ENCODE results near the gene MRPL23.

MRPL23 gene

DNA sequence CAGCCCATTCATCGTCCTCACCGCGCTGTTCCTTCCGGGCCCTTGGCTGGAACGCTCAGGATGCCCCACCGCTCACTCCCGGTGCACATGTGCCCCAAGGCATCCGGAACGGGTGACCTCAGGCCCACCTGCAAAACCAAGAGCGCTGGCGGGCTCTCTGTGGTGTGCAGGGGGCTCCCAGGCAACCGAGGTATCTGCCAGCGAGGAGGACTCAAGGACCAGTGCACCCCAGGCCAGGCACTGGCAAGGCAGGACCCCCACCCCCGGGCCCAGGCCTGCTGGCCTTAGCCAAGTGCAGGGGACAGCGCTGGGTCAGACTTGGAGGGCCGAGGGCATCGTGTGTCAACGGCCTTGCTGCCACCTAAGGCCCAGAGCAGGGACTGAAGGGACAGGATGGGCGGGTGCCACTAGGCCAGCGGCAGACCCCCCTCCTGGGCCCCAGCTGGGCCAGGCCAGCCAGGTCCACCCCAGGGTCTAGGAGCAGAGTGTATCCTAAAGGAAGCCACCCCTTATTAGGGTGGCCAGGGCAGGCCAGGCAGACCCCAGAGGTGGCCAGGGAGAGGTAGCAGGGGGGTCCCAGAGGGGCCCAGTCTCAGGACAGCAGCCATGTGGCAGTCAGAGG, 19.2 kb upstream of the MRPL23 start:
- TF ChIP-seq, protein P1, sequence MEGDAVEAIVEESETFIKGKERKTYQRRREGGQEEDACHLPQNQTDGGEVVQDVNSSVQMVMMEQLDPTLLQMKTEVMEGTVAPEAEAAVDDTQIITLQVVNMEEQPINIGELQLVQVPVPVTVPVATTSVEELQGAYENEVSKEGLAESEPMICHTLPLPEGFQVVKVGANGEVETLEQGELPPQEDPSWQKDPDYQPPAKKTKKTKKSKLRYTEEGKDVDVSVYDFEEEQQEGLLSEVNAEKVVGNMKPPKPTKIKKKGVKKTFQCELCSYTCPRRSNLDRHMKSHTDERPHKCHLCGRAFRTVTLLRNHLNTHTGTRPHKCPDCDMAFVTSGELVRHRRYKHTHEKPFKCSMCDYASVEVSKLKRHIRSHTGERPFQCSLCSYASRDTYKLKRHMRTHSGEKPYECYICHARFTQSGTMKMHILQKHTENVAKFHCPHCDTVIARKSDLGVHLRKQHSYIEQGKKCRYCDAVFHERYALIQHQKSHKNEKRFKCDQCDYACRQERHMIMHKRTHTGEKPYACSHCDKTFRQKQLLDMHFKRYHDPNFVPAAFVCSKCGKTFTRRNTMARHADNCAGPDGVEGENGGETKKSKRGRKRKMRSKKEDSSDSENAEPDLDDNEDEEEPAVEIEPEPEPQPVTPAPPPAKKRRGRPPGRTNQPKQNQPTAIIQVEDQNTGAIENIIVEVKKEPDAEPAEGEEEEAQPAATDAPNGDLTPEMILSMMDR (IDR thresholded peaks at IDR 0.05; ENCODE audit: extremely low read depth, missing control alignments): no peak
- DNase-seq (ENCODE audit: low spot score): peak; percentile 24

DNA sequence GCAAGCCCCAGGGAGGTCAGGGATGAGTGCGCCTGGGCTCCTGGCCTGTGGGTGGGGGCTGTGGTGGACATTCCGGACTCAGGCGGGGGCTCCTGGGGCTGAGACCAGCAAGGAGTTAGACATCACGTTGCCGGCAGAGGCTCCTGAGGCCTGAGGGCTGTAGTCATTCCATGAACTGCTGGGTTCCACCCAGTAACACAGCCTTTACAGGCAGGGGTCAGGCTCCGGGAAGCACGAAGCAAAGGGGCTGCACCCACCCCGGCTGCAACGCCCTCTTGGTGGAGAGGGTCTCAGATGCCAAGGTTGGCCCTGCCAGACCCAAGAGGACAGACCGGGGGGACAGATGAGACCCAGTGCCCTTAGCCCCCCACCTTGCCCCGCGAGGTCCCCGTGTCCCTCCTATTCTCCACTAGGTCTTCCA, 18.7 kb upstream of the MRPL23 start:
- TF ChIP-seq, protein P1 (IDR thresholded peaks at IDR 0.05; ENCODE audit: extremely low read depth, missing control alignments): no peak
- peak; percentile 26 for DNase-seq (ENCODE audit: low spot score)

DNA sequence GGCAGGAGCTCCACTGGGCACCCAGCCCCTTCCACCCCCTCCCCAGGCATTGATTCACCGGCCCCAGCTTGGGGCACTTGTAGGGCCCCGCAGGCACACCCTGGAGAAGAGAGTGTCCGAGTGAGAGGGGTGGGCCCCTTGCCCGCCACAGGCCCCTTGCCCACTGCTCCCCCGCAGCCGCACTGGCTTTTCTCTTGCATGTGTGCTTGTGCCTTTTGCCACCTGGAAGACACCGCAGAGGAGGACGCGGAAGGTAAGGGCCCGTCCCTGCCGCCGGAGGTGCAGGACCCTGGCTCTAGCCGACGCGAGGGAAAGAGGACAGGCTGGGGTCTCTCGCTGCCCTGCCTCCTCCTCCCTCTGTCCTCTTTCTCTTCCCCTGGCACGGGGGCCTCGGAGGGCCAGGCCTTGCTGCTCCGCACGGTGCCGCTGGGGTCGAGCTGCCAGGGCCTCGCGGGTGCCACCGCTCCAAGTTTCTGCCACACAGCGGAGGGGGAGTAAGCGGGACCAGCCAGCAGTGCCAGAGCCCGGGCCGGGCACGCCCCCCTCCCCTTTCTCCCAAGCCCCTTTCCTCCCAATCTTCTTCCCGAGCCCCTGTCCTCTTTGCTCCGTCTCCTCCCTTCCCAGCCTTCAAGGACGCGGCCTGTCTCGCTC, 18.1 kb upstream of the MRPL23 start:
- DNase-seq (ENCODE audit: low spot score): peak; percentile 25
- TF ChIP-seq, protein P1 (IDR thresholded peaks at IDR 0.05; ENCODE audit: extremely low read depth, missing control alignments): no peak

DNA sequence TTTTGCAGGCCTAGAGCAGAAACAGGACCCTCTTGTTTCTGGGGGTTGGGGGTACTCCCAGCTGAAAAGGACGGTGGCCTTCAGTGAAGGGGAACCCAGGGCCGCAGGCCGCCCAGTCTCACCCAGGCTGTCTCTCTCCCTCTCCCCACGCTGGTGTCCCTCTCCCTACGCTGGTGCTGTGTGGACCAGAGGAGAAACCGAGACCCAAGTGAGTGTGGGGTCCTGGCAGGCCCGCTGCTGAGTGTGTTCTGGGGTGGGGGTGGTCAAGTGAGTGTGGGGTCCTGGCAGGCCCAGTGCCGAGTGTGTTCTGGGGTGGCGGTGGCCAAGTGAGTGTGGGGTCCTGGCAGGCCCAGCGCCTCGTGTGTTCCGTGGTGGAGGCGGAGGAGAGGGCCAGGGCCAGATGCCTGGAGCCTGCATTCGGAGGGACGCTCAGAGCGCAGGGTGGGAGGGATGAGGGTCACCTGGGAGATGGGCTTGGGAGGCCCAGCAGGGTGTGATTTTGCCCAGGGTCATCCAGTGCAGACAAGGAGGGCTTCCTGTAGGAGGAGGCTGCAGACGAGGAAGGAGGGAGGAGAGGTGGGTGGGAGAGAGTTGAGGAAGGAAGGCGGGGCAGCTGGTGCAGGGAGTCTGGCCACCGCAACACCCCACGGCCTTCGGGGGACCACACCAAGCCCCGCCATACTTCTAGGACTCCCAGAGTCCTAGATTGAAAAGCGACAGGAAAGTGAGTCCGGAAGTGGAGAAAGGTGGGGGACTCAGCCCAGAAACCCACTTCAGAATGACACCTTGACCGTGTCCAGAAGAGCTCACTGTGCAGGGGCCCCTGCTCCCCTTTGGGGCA, 17.3 kb upstream of the MRPL23 start:
- TF ChIP-seq, protein P1 (IDR thresholded peaks at IDR 0.05; ENCODE audit: extremely low read depth, missing control alignments): no peak
- no peak for DNase-seq (ENCODE audit: low spot score)

DNA sequence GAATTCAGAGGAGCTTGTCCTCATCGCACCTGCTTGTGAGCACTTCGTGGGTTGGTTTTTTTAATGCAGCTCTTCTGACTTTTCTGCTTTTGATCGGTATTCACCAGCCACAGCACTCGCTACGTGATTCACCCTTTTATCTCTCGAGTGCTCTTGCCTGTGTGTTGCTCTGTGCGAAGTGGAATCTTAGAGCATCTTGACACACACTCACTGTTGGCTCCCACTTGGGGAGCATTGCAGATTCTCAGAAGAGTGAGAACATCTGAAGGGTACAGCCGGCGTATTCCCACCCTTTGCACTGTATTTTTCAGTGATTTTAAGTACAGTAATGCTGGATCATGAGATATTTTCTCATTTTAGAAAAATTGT, 16.7 kb upstream of the MRPL23 start:
- TF ChIP-seq, protein P1 (IDR thresholded peaks at IDR 0.05; ENCODE audit: extremely low read depth, missing control alignments): no peak

DNA sequence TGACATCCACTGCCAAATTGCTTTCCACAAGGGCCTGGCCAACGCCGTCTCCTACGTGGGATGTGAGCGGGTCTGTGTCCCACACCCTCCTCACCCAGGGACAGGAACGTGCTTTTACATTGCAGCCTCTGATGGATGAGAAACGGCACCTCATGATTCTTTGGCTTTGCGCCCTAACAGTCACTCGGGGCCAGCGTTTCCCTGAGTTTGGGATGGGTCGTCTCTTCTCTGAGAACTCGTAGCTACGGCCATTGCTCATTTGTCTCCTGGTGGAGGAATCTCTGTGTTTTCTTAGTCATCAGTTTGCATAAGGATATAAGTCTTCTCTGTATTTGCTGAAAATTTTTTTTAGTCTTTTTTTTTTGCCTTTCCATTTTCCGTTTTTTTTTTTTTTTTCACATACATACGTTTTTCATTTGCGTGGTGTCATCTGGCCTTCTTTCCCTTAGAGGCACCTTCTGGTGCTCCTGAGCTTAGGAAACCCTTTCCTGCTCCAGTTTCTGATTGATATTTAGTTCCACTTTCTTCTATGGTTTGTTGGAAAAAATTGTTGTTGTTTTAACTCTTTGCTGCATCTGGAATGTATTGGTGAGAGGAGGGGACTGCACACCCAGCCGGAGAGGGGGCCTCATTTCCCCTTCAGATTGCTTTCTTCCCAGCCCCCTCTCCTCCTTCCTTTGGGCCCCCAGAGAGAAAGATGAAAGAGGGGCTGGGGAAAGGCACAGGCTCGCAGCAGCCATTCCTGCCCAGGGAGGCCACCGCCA, 15.6 kb upstream of the MRPL23 start:
- TF ChIP-seq, protein P1 (IDR thresholded peaks at IDR 0.05; ENCODE audit: extremely low read depth, missing control alignments): no peak
- DNase-seq (ENCODE audit: low spot score): peak; percentile 21

More for the DNA sequence above, 16.7 kb upstream of the MRPL23 start:
- peak; percentile 19 for DNase-seq (ENCODE audit: low spot score)

All from GM20000 (cell line).